Activated CD4-positive, alpha-beta T cell treated with anti-CD3 and anti-CD28 coated beads, Interleukin-2, amount 50 U/mL, for 4 hours (primary cell): ENCODE data around the gene EFHC2.
"Not testable (repeated sequence)": the region's sequence is repeated elsewhere in the genome, so short reads cannot be mapped to it uniquely, and the experiment has no call there.

ENCODE experiments used
- DNase-seq, 2 experiments: peaks; one replicate each; pipeline ENCODE4 v3.0.0-alpha.2; 2020

The EFHC2 gene

DNA sequence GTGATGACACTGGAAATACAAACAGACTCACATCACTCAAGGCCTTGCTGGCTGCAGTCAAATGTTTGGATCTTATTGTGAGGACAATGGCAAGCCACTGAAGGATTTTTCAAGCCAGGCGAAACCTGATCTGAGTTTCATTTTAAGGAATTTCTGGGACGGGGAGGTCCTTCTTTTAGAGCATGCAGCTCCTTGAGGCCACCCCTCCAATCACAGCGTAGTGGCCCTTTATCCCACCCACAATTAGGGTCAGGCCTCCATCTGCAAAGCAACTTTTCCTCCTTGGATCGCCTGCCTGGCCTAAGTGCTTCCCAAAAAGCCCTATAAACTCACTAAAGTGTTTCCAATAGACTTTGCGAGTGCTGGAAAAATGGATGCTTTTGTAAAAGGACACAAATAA, 115.5 kb downstream of the EFHC2 start:
- DNase-seq: no peak

DNA sequence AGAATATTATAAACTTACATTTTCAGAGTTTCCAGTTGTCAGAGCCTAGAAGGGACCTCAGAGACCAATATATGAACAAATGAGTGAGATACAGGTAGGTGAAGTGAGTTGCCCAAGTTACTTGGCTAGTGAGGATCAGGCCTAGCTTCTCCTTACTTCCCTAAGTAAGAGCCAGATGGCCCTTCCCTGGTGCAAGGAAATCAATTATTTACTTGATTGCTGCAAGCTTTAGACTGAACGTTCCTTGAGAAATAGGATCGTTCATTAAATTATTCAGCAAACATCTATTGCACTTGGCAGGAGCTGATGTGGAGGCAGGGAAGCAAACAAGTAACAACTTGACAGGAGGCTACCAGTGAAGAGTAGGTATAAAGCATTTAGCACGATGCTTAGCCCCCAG, 117.8 kb downstream of the EFHC2 start:
- DNase-seq: no peak

DNA sequence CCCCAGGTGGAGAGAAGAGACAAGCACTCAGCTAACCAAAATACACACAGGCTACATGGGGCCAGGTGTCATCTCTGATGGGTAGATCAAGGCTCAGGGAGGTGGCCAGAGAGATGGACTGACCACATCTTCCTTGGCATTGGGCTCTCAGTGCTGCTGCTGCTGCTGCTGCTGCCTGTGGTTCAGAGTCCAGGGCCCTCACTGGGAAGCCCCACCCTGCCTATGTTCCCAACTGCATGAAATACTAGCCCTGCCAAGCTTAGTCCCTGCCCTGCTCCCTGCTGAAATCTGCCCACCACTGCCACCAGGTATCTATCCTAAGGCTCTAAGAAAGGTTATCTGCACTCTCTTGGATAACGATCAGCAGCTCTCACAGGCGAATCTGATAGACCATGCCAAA, 118.7 kb downstream of the EFHC2 start:
- DNase-seq: no peak

DNA sequence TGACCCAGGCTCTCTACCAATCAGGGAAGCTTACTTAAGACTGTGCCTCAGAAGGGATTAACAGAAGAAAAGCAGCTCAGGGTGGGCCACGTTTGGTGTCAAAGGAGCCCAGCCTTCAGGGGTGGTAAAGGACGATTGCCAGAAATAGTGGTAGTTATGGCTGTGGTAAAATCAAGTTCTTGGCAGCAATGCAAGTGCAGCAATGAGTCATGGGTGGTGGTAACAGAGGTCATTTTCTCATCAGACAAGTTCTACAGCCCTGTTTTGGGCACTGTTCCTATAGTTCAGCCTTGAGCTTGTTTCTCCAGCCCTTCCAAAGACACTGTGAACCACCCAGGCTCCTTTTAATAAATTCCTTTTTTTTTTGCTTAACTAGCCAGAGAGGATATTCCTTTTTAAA, 120.3 kb downstream of the EFHC2 start:
- no peak for DNase-seq

DNA sequence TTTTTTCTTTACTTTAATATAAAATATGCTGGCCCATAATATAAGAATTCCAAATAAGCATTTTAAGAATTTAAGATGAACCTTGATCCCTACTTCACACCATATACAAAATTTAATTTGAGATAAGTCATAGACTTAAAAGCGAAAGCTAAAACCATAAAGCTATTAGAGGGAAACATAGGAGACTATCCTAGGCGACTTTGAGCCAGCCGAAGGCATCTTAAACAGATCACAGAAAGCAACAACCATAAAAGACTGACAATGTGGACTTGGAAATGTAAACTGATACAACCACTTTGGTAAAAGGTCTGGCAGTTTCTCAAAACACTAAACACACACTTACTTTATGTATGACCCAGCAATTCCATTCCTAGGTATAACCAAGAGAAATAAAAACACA, 125.0 kb downstream of the EFHC2 start:
- no peak for DNase-seq

DNA sequence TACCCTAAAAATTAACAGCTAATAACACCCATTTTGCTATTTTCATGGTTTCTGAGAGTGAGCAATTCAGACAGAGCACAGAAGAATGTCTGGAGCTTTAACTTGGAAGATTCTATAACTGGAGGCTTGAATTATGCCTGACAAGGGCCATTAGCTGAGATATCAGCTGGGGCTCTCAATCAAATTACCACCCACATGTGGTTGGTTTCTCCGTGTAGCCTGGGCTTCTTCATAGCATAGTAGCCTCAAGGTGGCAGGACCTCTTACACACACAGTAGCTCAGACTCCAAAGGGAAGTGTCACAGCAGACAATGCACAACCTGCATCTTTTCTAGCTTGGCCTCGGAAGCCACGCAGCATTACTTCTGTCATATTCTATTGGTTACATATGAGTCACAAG, 127.3 kb downstream of the EFHC2 start:
- DNase-seq: no peak

DNA sequence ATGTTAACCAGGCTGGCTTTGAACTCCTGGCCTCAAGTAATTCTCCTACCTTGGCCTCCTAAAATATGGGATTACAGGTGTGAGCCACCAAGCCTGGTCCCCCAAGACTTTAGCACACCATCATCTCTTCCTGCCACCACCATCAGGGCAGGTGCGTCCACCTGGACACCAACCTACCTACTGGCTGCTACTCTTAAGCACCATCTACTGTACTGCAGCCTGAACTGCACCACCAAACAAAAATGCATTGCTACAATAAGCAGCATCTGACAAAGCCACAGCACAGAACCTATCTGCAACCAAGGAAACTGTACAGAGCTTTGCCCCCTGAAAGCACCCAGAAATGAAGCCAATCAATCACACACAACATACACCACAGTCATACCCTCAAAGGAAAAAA, 139.7 kb downstream of the EFHC2 start:
- DNase-seq: no peak

DNA sequence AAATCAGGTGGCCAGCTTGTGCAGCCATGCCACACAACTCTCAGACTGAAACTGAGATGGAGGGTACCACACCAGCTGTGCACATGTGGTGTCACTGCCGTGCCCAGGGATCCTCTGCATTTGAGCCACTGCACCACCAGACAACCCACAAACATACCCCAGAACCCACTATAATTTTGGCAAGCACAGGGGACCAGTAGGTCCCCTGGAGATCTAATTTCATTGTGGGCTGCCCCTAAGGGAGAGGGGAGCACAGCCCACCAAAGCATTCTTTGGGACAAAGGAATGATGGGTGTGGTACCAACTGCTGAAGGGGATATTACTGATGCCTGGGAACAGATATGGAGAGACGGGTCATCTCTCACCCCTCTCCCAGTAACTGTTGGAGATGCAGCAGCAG, 140.9 kb downstream of the EFHC2 start:
- DNase-seq: no peak

DNA sequence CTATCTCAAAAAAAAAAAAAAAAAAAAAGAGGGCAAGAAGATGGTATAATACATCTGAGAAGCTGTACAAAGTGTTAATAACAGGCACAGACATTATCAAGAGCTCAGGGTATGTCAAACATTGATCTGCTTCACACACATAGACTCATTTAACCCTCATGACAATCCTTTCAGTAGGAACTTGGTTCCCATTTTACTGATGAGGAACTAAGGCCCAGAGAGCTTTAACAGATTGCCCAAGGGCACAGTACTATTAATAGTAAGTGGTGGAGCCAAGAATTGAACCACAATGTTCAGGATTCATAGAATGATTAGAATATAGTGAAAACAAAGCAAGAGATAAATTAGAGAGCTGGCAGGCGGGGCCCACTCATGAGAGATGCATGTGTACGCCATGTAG, 154.4 kb downstream of the EFHC2 start:
- DNase-seq: no peak

DNA sequence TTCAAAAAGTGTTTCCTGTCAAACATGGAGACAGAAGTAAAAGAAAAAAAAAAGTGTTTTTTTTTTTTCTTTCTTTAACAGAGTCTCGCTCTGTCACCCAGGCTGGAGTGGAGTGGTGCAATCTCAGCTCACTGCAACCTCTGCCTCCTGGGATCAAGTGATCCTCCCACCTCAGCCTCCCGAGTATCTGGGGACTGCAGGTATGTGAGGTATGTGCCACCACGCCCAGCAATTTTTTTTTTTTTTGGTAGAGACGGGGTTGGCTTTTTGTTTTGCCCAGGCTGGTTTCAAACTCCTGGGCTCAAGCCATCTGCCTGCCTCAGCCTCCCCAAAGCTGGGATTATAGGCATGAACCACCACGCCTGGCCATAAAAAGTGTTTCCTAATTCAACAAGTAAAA, 155.6 kb downstream of the EFHC2 start:
- not testable (repeated sequence) for DNase-seq

DNA sequence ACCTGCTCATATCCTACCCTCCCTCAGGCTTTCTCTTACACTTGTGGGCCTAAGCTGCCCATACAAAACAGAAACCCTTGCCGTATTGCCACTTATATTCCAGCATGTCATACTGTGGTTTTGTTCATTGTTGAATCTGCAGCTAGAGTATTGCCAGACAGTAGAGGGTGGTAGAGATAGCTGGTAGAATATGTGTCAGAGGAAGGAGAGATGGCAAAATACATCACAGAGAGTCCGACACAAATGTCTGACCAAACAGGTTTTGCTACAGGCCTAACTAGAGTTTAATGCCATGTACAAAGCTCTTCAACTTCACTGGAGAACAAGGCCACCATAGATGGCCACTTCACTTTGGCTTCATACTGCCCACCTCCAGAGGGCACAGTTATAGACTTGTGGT, 160.1 kb downstream of the EFHC2 start:
- no peak for DNase-seq

DNA sequence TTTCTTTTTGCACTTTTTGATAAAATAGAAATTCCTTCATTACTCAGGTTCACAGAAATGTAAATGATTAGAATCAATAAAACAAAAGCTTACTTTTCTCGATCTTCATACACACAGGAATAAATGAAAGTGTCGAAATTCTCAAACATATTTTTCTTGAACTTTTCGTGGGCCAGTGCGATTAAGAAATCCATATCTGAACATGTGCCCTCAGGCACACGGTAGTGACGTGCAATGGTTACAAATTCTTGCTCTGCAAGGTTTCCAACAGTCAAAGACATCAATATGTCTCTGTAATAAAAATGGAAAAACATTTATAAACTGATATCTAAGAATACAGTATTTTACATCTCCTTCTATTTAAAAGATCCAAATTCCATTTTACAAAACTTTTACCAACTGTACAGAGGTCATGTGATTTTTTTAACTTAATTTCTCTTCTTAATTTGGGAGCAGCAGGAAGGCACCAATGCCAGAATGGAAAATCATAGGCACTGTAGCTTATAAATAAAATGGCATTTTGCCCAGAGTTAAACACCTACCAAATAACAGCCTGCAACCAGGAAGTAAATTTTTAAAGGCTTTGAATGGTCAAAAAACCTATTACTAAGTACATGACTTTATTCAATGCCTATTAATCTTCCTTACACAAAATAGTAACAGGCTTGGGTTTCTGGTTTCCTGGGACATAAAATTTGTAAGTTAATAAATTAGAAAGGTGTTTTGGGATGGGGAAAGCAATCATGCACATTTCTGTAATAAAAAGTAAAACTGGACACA, 165.0 kb downstream of the EFHC2 start:
- DNase-seq: no peak

DNA sequence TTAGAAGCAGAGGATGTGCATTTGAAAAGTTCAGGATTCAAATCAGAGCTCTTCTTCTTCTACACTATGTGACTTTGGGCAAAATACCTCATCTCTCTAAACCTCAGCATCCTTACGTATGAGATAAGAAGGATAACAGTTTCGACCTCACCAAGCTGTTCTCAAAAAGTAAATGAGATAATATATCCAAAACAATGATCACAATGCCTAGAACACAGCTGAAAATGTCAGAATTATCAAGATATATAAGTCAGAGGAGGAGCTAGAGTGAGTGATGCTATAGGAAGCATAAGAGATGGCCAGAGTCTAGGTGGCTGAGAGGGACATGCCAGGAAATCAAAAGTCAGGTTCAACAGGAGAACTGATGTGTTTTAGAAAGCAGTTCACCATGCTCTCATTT, 168.0 kb downstream of the EFHC2 start:
- no peak for DNase-seq

DNA sequence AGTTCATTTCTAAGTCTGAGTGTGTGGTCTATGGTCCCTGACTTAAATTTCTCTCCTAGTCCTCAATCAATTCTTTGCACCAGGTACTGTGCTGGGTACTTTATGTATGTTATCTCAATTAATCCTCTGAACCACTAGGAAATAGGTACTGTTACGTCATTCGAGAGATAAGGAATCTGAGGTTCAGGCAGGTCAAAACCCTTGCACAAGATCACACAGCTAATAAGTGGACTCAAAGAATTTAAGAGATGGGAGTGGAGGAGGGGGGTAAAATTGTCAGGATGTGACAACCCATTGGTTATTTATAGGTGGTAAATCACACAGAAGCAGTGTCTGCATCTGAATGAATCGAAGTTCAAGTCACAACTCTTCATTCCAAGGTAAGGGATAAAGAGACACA, 169.4 kb downstream of the EFHC2 start:
- no peak for DNase-seq

DNA sequence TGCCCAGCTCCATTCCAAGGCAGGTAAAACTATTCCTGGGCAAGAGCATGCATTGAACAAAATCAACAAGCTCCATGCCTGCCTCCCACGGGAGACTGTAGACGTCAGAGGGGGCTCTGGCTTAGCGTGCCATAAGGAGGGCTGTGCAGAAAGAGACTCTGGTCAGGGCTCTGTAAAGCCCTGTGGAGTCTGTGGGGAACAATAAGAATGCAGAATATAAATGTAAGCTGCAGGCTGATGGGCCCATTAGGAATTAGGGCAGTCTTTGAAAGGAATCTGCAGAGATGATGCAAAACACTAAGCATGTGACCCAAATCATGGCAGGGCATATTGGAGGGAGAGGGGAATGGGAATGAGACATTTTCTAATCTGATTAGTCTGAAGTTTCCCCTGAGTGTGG, 170.3 kb downstream of the EFHC2 start:
- no peak for DNase-seq

DNA sequence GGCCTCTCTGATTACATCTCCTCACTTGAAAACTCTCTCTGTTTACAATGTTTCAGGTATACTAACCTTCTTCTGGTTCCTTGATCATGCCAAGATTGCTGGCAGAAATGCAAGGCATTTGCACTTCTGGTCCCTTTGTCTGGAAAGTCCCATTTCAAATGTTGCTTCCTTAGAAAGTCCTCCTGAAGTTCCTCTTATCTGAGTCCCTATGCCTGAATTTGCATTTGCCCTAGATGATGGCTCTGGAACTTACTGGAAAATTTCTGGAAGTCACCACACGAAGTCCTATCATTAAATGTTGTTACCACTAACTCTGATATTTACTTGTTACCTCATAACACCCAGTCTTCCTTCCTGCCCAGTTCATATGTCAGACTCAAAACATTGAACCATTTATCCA, 176.4 kb downstream of the EFHC2 start:
- DNase-seq: no peak

DNA sequence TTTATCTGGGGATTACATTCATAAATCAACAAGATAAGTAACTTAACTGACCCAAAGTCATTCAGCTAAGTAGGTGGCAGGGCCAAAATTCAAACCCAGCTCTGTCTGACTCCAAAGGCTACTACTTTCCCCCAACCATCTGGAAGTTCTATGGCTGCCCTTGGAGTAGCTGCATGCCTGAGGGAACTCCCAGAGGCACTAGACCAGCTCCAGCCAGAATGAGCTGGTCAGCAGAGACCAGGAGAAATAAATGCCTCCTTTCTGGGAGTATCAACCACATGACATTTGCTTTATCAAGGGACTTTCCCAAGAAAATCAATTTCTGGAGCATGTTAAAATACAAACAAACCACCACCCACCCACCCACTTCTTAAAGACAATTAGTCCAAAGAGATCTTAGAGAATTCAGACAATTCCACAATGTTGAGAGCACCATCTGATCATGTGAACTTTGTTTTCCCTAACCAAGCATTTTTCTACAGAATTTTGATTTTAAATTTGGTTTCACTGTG, 180.5 kb downstream of the EFHC2 start:
- DNase-seq: no peak

DNA sequence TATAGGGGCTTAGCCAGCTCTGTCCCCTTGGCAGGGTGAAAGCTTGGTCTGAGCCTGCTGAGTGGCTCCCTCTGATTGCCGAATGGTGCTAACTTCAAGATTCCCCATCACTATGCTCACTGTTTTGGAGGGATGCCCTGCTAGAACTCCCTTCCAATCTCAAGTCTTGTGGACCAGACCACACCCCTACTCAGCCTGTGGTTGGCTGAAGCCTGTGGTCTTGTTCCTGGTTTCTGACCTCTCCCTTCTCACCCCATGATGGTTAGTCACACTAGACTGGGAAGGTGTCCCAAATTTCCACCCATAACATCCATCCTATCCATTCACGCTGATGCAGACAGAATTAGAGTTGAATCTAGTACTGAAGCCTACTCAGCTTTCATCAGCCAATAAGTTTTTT, 185.6 kb downstream of the EFHC2 start:
- no peak for DNase-seq

DNA sequence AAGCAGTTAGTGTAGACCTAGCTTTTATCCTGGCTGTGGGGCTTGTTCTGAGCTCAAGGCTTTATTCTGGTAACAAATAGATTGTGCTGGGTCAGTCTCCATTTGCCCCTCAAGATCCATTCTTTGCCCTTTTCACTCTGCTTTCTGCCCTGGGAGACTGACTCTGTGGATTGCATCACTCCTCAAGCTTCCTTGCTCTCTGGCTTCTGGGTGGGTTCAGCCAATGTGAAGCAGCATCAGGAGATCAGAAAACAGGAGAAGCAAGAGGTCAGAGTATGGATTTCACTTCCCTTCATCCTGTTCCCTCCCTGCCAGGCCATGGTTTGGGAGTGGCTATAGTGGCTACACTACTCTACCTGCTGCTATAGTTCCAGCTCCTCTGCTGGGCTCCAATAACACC, 186.2 kb downstream of the EFHC2 start:
- DNase-seq: no peak

DNA sequence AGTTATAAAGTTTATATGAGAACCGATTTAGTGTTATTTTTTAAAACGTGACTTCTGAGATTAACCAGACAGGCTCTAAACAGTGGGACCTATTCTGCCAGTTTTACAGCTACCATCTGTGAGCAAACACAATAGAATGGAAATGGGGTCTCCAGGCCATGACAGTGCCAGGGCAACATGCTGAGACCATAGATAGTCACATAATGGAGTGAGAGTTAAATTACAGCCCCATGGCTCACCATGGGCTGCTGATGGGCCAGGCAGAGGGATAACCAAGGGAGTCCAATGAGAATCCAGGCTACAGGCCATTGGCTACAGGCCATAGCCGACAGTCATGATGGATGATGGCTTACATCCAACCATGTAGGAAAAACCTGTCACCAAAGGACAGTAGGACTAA, 186.7 kb downstream of the EFHC2 start:
- no peak for DNase-seq

DNA sequence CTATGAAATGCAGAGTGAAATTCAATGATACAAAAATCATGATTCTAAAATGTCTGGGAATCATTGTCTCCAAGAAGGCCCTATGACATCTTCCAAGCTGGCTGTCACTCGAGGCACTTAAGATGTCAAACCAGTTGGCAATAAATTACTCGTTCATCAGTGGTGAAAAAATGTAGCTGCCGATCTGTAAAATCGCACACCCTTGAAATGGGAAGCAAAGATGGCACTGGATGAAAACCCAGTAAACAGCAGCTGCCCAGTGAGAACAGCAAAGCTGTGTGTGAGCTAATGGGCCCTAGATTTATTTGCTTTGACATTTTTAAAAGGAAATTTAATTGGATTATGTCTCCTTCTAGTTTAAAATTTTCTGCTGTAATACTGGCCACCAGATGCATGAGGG, 188.3 kb downstream of the EFHC2 start:
- DNase-seq: no peak

DNA sequence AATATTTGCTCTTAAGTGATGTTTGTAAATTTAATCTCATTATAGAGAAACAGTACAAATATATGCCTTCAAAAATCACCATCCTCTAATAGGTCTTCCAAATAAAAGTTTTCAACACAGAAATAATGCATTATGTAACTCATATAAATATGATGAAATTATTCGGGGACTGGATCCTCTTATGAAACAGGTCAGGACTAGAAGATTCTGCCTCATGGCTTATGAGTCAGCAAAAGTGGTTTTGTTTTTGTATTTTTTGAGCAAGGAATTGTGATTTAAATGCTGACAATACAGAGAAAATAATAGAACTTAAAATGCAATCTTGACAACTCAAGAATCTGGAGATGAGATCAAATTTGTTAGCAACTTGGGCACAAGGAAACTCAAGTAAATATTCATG, 190.6 kb downstream of the EFHC2 start:
- no peak for DNase-seq

DNA sequence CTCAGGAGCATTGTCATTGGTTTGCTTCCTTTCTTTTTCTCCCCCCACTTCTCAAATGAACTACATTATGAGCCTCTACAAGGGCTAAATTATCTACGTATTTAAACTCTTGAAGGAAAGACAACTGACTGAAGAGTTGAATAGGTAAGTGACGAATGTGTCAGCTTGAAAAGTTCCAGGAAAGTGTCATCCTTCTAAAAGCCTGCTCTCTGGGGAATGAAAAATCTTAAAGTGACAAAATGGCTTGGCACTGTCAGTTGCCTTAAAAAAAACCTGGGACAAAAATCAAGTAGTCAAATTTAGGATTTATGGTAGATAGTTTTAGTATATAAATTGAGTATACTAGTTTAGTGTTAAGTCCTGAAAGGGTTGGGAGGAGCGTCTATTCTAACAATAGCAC, 196.3 kb downstream of the EFHC2 start:
- DNase-seq: no peak

DNA sequence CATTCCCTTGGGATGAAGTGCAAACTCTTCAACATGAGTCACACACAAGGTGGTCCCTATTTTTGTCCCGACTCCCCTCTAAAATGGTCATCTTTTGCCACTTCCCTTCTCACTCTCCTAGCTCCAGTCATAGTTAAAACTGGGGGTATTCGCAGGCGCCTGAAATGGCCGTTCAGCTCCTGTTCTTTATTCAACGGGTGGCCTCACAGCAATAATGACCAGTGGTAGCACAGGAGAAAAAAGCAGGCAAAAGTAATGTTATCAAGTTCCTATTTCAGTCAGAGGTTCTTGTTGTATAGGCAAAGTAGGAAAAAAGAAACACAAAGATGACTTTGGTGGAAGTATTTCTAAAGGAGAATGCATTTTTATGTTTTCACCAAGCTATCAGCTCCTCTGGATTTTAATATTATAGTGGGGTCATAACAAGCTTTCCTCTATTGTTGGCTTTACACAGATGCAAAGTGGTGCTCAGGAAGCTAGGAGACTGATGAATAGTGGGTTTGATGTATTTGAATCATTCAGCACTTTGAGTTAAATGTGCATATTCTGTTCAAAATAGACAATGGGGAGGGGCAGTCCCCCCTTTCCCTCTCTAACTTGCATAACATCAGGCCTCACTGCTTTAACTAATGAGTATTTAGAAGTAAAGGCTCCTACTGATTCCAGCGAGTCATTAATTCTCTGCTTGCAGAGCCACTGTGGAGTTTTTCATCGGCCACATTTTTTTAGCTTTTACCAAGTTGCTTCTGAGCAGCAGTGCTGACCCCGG, 199.1 kb downstream of the EFHC2 start:
- DNase-seq: no peak
